Measurements from ENCODE around the gene GUCY1A1.

Gene GUCY1A1

DNA sequence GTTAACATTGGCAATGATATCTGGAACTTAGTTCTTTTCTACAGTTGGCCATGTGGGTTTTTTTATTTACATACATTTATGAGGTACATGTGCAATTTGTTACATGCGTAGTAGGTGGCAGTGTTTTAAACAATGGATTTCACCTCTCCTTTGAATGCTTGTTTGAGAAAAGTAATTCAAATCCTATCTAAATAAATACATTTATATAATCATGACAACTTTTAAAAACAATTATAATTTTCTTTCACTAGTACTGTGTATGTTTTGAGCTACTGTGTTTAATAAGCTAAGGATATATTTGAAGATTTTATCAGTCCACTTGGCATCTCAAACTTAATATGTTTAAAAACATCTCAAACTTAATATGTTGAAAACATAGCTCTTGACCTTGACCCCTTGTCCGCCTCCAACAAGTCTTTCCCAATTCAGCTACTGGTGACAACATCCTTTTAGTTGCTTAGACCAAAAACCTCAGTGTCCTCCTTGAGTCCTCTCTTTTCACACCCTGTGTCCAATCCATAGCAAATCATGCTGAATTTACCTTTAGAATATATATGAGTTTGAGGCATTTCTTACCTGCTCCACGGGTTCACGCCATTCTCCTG lies 106.7 kb downstream of the GUCY1A1 start:
- TF ChIP-seq ESRRG (CRISPR knock-in tag; IDR thresholded peaks at IDR 0.05): no peak
- ATAC-seq: no peak

DNA sequence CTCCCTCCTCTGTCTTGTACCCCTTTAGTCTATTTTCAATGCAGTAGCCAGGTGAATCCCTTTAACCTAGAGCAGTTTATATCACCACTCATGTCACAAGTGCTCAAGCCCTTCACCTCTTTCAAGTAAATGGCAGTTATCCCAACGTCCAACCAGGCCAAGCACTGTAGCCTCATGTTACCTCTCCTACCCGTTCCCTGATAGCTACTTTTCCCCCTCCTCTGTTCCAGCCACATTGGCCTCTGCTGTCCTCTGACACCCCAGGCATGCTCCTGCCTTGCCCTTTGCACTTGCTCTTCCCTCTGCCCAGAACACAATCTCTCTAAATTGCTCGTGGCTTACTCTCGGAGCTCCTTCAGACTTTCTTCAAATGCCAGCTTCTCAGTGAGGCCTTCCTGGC lies 107.4 kb downstream of the GUCY1A1 start:
- ATAC-seq: no peak
- no peak for TF ChIP-seq TOX (CRISPR knock-in tag; IDR thresholded peaks at IDR 0.05; ENCODE audit: borderline replicate concordance)
- TF ChIP-seq BACH2 (CRISPR knock-in tag; IDR thresholded peaks at IDR 0.05; ENCODE audit: borderline replicate concordance): no peak
- no peak for TF ChIP-seq ESRRG (CRISPR knock-in tag; IDR thresholded peaks at IDR 0.05)
- TF ChIP-seq TCF4 (CRISPR knock-in tag; IDR thresholded peaks at IDR 0.05; ENCODE audit: borderline replicate concordance): no peak
- TF ChIP-seq OSR1 (CRISPR knock-in tag; IDR thresholded peaks at IDR 0.05): no peak
- no peak for TF ChIP-seq SNAI2 (CRISPR knock-in tag; IDR thresholded peaks at IDR 0.05)
- TF ChIP-seq ZFP30 (CRISPR knock-in tag; IDR thresholded peaks at IDR 0.05): no peak
- TF ChIP-seq ZFP3 (CRISPR knock-in tag; IDR thresholded peaks at IDR 0.05): no peak
- TF ChIP-seq, protein P1, sequence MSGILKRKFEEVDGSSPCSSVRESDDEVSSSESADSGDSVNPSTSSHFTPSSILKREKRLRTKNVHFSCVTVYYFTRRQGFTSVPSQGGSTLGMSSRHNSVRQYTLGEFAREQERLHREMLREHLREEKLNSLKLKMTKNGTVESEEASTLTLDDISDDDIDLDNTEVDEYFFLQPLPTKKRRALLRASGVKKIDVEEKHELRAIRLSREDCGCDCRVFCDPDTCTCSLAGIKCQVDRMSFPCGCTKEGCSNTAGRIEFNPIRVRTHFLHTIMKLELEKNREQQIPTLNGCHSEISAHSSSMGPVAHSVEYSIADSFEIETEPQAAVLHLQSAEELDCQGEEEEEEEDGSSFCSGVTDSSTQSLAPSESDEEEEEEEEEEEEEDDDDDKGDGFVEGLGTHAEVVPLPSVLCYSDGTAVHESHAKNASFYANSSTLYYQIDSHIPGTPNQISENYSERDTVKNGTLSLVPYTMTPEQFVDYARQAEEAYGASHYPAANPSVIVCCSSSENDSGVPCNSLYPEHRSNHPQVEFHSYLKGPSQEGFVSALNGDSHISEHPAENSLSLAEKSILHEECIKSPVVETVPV (CRISPR knock-in tag; IDR thresholded peaks at IDR 0.05): no peak
- no peak for TF ChIP-seq ZNF565 (CRISPR knock-in tag; conservative IDR thresholded peaks at IDR 0.05; ENCODE audit: low read depth)
- no peak for TF ChIP-seq ARNTL (CRISPR knock-in tag; IDR thresholded peaks at IDR 0.05; ENCODE audit: borderline replicate concordance, low read depth)
- TF ChIP-seq, protein P2, sequence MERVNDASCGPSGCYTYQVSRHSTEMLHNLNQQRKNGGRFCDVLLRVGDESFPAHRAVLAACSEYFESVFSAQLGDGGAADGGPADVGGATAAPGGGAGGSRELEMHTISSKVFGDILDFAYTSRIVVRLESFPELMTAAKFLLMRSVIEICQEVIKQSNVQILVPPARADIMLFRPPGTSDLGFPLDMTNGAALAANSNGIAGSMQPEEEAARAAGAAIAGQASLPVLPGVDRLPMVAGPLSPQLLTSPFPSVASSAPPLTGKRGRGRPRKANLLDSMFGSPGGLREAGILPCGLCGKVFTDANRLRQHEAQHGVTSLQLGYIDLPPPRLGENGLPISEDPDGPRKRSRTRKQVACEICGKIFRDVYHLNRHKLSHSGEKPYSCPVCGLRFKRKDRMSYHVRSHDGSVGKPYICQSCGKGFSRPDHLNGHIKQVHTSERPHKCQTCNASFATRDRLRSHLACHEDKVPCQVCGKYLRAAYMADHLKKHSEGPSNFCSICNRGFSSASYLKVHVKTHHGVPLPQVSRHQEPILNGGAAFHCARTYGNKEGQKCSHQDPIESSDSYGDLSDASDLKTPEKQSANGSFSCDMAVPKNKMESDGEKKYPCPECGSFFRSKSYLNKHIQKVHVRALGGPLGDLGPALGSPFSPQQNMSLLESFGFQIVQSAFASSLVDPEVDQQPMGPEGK (CRISPR knock-in tag; IDR thresholded peaks at IDR 0.05; ENCODE audit: borderline replicate concordance): no peak
- TF ChIP-seq, protein P3, sequence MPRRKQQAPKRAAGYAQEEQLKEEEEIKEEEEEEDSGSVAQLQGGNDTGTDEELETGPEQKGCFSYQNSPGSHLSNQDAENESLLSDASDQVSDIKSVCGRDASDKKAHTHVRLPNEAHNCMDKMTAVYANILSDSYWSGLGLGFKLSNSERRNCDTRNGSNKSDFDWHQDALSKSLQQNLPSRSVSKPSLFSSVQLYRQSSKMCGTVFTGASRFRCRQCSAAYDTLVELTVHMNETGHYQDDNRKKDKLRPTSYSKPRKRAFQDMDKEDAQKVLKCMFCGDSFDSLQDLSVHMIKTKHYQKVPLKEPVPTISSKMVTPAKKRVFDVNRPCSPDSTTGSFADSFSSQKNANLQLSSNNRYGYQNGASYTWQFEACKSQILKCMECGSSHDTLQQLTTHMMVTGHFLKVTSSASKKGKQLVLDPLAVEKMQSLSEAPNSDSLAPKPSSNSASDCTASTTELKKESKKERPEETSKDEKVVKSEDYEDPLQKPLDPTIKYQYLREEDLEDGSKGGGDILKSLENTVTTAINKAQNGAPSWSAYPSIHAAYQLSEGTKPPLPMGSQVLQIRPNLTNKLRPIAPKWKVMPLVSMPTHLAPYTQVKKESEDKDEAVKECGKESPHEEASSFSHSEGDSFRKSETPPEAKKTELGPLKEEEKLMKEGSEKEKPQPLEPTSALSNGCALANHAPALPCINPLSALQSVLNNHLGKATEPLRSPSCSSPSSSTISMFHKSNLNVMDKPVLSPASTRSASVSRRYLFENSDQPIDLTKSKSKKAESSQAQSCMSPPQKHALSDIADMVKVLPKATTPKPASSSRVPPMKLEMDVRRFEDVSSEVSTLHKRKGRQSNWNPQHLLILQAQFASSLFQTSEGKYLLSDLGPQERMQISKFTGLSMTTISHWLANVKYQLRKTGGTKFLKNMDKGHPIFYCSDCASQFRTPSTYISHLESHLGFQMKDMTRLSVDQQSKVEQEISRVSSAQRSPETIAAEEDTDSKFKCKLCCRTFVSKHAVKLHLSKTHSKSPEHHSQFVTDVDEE (CRISPR knock-in tag; IDR thresholded peaks at IDR 0.05): no peak
- TF ChIP-seq ISL1 (CRISPR knock-in tag; IDR thresholded peaks at IDR 0.05): no peak

DNA sequence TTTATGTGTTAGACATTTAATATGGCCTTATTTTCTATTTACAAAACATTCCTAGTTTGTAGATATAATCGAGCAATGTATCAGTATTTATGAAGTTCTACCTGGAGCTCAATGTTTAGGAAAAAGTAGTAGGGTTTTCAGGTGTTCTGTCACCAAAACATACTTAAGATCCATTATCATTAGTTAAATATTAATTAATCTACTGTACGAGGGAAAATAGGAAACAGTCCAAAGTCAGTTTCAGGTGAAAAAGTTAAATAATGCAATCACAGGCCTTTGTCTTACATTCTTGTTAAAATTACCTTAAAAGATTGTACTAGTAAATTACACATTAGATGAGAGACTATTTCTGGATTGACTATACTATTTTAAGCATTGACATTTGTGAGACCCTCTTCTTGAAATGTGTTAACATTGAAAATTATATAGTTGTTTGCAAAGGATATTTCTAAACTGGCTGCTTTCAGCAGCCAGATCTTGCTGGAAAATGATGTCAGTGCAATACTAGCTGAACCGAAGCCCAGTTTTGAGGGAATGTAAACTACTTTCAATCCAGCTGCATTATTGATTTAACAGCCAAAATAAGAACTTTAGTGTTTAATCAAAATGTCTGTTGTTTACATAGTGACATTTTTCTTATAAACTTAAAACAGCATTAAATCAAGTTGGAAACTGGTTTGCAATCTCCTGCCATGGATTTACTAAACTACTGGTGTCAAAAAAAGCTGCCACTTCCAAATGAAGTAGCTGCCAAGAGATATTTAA lies 111.5 kb downstream of the GUCY1A1 start:
- TF ChIP-seq RARB (CRISPR knock-in tag; IDR thresholded peaks at IDR 0.05) (no peak), ZNF70 (CRISPR knock-in tag; IDR thresholded peaks at IDR 0.05) (no peak), ISL1 (CRISPR knock-in tag; IDR thresholded peaks at IDR 0.05) (peak; percentile 45; the same call in 1 of the 2 replicates), ZNF565 (CRISPR knock-in tag; conservative IDR thresholded peaks at IDR 0.05; ENCODE audit: low read depth) (no peak), SNAI2 (CRISPR knock-in tag; IDR thresholded peaks at IDR 0.05) (no peak), TCF4 (CRISPR knock-in tag; IDR thresholded peaks at IDR 0.05; ENCODE audit: borderline replicate concordance) (no peak), ZFP3 (CRISPR knock-in tag; IDR thresholded peaks at IDR 0.05) (no peak)
- TF ChIP-seq, protein P1 (CRISPR knock-in tag; IDR thresholded peaks at IDR 0.05): no peak
- TF ChIP-seq, protein P3 (CRISPR knock-in tag; IDR thresholded peaks at IDR 0.05): no peak
- no peak for ATAC-seq

All from SK-N-SH treated with all-trans-retinoic acid at 6 μM for 48 hours (cell line).